Uterus (tissue), 2 donors: ENCODE measurements around the gene ABCG4.

ENCODE experiments used
- CTCF ChIP-seq, 4 experiments: fragments of 200-600 bp in 2 of 4; fragments of 450-650 bp in 2 of 4; sonication (generic) in 2 of 4; IDR thresholded peaks; one replicate each; pipeline ENCODE4 v1.5.1; 2016 to 2019; ENCODE audit warnings: antibody characterized with exemption in 4 of 4, mild to moderate bottlenecking in 2 of 4, moderate library complexity in 1 of 4
- POLR2A ChIP-seq, 2 donors: fragments of 450-650 bp; IDR thresholded peaks; one replicate each; pipeline ENCODE4 v1.6.1; 2016; ENCODE audit warnings: antibody characterized with exemption in 2 of 2, mild to moderate bottlenecking in 1 of 2, moderate library complexity in 1 of 2

- no peak for TF ChIP-seq POLR2A (IDR thresholded peaks at IDR 0.05)
- no peak for TF ChIP-seq CTCF (IDR thresholded peaks at IDR 0.05)
Observed at GRCh38 chr11:119202554-119202953, 53.7 kb downstream of the ABCG4 start.
